Fibroblast of pulmonary artery (primary cell): Measurements from ENCODE around the gene FASN.

ENCODE experiments used
- DNase-seq: peaks from one replicate; pipeline ENCODE4 v3.0.0-alpha.2; 2010; ENCODE audit warnings: low read depth
- H3K4me3 ChIP-seq: replicated peaks from 2 replicates; pipeline ENCODE4 v1.5.1; 2011; ENCODE audit warnings: low read depth, mild to moderate bottlenecking, control low read depth, low read length, moderate library complexity
- TF ChIP-seq, protein P1 (sequence below): IDR thresholded peaks from 2 replicates; pipeline ENCODE4 v1.5.1; 2011; ENCODE audit warnings: mild to moderate bottlenecking, control low read depth, low read length, inconsistent platforms; ENCODE audit errors: missing control alignments

The FASN gene

DNA sequence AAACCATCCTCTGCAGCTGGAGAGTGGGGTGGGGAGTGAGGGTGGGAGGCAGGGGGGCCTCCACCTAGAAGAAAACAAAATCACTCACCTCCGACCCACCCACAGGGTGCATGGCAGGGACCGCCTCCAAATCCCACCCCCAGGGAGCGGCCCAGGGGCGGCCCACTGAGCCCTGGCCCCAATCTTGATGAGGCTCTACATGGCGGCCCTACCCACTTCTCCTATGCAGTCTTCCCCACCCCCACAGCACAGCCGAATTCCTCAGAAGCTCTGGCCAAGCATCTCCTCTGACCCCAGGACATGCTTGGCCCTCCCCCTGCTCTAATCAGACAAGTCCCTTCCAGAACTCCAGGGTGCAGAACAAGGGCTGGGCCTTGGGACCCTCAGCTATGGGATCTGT is 18.2 kb upstream of the FASN start:
- TF ChIP-seq, protein P1, sequence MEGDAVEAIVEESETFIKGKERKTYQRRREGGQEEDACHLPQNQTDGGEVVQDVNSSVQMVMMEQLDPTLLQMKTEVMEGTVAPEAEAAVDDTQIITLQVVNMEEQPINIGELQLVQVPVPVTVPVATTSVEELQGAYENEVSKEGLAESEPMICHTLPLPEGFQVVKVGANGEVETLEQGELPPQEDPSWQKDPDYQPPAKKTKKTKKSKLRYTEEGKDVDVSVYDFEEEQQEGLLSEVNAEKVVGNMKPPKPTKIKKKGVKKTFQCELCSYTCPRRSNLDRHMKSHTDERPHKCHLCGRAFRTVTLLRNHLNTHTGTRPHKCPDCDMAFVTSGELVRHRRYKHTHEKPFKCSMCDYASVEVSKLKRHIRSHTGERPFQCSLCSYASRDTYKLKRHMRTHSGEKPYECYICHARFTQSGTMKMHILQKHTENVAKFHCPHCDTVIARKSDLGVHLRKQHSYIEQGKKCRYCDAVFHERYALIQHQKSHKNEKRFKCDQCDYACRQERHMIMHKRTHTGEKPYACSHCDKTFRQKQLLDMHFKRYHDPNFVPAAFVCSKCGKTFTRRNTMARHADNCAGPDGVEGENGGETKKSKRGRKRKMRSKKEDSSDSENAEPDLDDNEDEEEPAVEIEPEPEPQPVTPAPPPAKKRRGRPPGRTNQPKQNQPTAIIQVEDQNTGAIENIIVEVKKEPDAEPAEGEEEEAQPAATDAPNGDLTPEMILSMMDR, result no peak
- H3K4me3 ChIP-seq, result no peak overlapping the region
- no peak for DNase-seq

DNA sequence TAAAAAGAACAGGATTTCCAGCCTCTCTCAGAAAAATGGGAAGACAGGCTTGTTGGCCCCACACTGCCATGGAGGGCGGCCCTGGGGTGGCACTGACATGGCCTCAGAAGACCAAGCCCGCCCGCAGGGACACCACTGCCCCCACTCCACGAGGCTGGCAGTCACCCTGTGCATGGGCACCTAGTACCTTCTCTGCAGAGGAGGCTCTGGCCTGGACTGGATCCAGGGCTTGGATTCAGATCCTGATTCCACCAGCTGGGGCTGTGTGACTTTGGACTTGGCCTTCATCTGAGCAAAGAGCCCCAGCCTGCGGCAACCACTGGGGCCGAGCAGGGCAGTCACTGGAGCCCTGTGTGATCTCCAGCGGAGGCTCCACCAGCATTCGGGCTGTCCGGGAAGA is 16.8 kb upstream of the FASN start:
- TF ChIP-seq, protein P1, result no peak
- DNase-seq, result no peak

DNA sequence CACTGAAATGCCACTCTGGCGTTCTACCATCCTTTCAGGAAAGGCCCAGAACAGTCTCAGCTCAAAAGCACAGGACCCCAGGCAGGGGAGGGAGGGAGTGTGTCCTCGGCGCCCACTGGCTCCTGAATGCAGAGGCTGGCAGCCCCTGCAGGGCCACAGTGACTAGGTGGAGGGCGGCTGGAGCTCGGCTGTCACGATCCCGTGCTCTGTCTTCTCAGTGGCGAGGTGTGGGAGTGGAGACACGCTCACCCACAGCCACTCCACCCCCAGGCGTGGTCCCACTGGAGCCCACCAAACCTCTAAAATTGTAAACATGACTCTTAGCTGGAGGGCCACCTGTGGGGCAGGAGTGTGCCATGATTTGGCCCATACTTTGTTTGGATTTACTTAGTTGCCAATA is 16.4 kb upstream of the FASN start:
- TF ChIP-seq, protein P1, result no peak
- H3K4me3 ChIP-seq, result no peak overlapping the region
- DNase-seq, result no peak

More for the DNA sequence above, 16.8 kb upstream of the FASN start:
- no peak overlapping the region for H3K4me3 ChIP-seq

DNA sequence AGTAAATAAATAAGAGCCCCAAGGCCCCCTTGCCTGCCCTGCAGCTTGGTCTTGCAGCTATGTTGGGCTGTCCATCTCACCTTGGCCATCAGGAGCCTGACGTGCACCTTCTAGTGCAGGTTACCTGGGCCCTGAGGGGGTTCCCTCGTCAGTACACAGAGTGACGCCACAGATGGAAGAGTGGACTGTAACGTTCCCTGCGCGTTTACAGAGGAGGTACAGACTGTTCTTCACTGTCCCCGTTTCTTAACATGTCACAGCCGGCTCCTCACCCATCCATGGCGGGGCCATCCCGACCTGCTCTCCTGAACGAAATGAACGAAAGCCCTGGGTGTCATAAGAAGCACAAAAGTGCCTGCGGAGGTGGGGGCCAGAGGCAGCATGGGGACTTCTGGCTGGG is 15.9 kb upstream of the FASN start:
- H3K4me3 ChIP-seq, result no peak overlapping the region
- TF ChIP-seq, protein P1, result no peak

DNA sequence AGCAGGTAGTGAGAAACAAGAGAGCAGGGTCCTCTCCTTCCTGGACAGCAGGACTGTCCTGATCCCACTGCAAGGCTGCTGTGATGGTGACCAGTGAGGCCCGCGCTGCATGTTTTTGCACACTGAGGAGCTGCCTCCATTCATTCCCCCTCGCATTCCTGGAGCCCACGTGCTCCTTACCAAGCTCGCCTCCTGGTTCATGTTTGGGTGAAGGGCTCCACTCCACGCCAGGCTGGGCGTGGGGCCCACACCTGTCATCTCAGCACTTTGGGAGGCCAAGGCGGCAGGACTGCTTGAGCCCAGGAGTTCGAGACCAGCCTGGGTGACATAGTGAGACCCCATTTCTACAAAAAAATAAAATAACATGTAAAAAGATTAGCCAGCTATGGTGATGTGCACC is 15.4 kb upstream of the FASN start:
- DNase-seq, result no peak
- H3K4me3 ChIP-seq, result no peak overlapping the region
- TF ChIP-seq, protein P1, result no peak

More for the DNA sequence above, 15.9 kb upstream of the FASN start:
- DNase-seq, result no peak

DNA sequence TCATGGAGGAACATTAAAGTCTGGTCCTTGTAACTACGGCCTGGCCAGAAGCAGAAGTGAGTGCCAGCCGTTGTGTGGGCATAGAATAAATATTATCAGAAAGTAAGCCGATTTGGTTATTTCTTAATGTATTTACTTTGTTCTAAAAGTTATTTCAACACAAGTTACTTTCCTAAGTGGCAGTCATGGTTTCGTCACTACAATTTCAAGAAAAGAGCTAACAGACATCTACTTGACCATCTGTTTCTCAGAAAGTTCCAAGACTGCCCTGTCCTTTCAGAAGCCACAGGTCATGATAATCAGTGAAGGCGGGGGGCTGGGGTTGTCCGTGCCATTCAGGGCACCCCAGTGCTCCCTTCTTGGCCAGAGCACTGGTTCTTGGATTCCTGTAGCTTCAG is 14.9 kb upstream of the FASN start:
- TF ChIP-seq, protein P1, result no peak
- no peak for DNase-seq
- no peak overlapping the region for H3K4me3 ChIP-seq

DNA sequence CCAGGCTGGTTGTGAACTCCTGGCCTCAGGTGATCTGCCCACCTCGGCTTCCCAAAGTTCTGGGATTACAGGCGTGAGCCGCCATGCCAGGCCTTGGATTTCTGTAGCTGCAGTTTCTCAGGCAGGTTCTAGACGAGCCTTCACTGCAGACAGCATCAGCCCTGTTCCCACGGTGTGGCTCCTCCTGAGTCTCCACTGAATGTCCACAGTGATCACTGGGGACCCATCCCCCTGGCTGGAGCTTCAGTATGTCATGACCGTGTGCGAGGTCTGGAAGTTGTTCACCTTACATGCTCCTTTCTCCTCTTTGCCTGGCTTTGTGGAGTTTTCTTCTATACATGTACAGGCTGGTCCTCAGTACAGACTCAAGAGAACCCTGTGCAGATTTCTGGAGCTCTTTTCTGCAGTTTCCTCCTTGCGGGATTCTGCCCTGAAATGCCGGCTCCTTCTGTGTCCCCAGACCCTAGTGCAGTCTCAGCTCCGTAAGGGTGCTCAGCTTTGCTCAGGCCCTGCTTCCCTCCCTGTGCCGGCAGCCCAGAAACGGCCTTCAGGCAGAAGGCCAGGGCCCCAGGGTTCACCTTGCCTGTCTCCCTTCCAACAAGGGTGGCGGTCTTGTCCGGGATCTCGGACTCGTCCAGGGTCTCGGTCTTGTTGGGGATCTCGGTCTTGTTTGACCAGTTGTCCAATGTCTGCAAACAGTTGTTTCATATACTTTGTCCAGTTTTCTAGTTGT is 14.3 kb upstream of the FASN start:
- no peak for DNase-seq
- TF ChIP-seq, protein P1, result no peak
- H3K4me3 ChIP-seq, result no peak overlapping the region
